K562 (cell line): ENCODE results near the gene SPATA13. TPM values are rescaled to one million over a fixed set of nuclear protein-coding genes. Genes with fewer than 3 reads are reported as not detected.

ENCODE experiments used
- CHD7 ChIP-seq: fragments of 200-600 bp; sonication (generic); IDR thresholded peaks from one replicate; pipeline ENCODE4 v1.6.1; 2012; ENCODE audit warnings: mild to moderate bottlenecking, low read depth, low read length, inconsistent platforms
- FOXA1 ChIP-seq: fragments of 450-650 bp; IDR thresholded peaks from 2 replicates; pipeline ENCODE4 v1.6.1; 2016; ENCODE audit warnings: mild to moderate bottlenecking, borderline replicate concordance
- POLR2B ChIP-seq: fragments of 450-650 bp; IDR thresholded peaks from 2 replicates; pipeline ENCODE4 v1.6.1; 2018; ENCODE audit warnings: low read depth; ENCODE audit not compliant: partially characterized antibody
- ZNF263 ChIP-seq: sonication (generic); formaldehyde crosslinking; IDR thresholded peaks from 2 replicates; pipeline ENCODE4 v1.8.0; 2022; ENCODE audit warnings: mild to moderate bottlenecking, missing genetic modification reagents, borderline replicate concordance
- polyA plus RNA-seq, 8 experiments: library from polyadenylated mRNA; depleted of rRNA in 4 of 8; stranded (reverse) in 5 of 8; unstranded in 3 of 8; fragments of >200 nt; fragmentation: Nextera tagmentation in 2 of 8; fragmentation: Illumina TruSeq in 1 of 8; extraction: Ambion mirVana in 2 of 8; extraction: Trizol in 1 of 8; gene quantifications; 2 replicates each; pipeline versions ENCODE4 v1.2.1 to v1.2.3, GENCODE V29; 2011 to 2014; ENCODE audit warnings: inconsistent platforms in 1 of 8, missing spikeins in 1 of 8
- total RNA-seq, 7 experiments: library from RNA; depleted of rRNA in 6 of 7; stranded (reverse); fragments of >200 nt in 6 of 7; fragmentation: Illumina TruSeq in 2 of 7; extraction: Trizol in 2 of 7; gene quantifications; 2 replicates each; pipeline versions ENCODE4 v1.2.1 to v1.2.3, GENCODE V29; 2011 to 2021; ENCODE audit warnings: low replicate concordance in 1 of 7

SPATA13 gene
- total and polyA plus RNA-seq, 9 of the 15 experiments (the other 6 are each of a cell fraction or from before 2014, with no cell fraction given), result 0.08 to 0.99 (median 0.21) TPM; not detected in 2

DNA sequence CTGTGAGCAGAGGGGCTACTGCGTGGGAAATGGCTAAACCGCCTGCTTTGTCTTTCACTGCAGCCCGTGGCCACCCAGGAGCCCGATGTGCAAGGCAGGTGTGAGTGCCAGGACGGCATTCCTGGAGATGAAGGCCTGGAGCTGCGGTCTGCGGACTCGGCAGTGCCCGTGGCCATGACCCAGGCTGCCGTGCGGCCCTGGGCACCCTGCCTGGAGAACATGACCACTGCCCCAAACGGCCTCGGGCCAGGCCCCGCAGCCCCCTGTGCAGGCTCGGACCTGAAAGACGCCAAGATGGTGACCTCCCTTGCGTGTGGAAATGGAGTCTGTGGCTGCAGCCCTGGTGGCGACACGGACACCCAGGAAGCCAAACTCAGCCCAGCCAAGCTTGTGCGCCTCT lies 62.2 kb downstream of the SPATA13 start (continued):
- no peak for TF ChIP-seq CHD7
- TF ChIP-seq FOXA1, result no peak
- TF ChIP-seq ZNF263 (CRISPR knock-in tag), result no peak
- TF ChIP-seq POLR2B, result no peak
